Panc1 (cell line): ENCODE measurements around the gene SLC22A23. TPM values are rescaled to one million over a fixed set of nuclear protein-coding genes. Genes with fewer than 3 reads are reported as not detected.

Experiments used
- ATAC-seq: fragments of 200-7000 bp; cut with Tn5 transposase; 2 replicates; pipeline ENCODE4 v1.9.1; 2020; ENCODE audit warnings: mild to moderate bottlenecking, moderate library complexity
- BruUV-seq: library from RNA; stranded (reverse); fragments of 400-500 nt; replicated peaks from 2 replicates; lab custom pipeline; 2021; lab: Mats Ljungman, UMichigan
- CTCF ChIA-PET: fragments of 300-600 bp; sonication (Branson Sonifier 250); formaldehyde crosslinking; loops from one replicate; lab custom pipeline; 2022; ENCODE audit warnings: antibody characterized with exemption; lab: Charles Lee
- POLR2A ChIA-PET: fragments of 300-600 bp; sonication (Branson Sonifier 250); formaldehyde crosslinking; loops from one replicate; lab custom pipeline; 2022; ENCODE audit warnings: antibody characterized with exemption; lab: Charles Lee
- DNase-seq: peaks from one replicate; pipeline ENCODE4 v3.0.0-alpha.2; 2010; ENCODE audit warnings: low read depth, low spot score
- H3K27ac ChIP-seq: 2 replicates; pipeline ENCODE4 v1.5.1; 2011; ENCODE audit warnings: mild to moderate bottlenecking, low read length, inconsistent platforms
- H3K27me3 ChIP-seq: fragments of 200-500 bp; sonication (Bioruptor generic); 2 replicates; pipeline ENCODE4 v1.6.0; 2014; ENCODE audit warnings: low read length, inconsistent platforms; ENCODE audit not compliant: control insufficient read depth, insufficient read depth
- H3K36me3 ChIP-seq: fragments of 200-500 bp; sonication (Bioruptor generic); 2 replicates; pipeline ENCODE4 v1.5.1; 2014; ENCODE audit warnings: inconsistent platforms, mild to moderate bottlenecking, low read length, moderate library complexity; ENCODE audit not compliant: control insufficient read depth, insufficient read depth
- H3K4me1 ChIP-seq: 2 replicates; pipeline ENCODE4 v1.5.1; 2011; ENCODE audit warnings: inconsistent platforms, mild to moderate bottlenecking, low read length, moderate library complexity; ENCODE audit not compliant: control insufficient read depth, insufficient read depth
- H3K4me3 ChIP-seq, 2 experiments: 2 replicates each; pipeline ENCODE4 v1.5.1; 2011 to 2012; ENCODE audit warnings: low read depth in 2 of 2, low read length in 2 of 2, mild to moderate bottlenecking in 2 of 2, inconsistent platforms in 1 of 2, moderate library complexity in 1 of 2
- H3K9me3 ChIP-seq: fragments of 200-500 bp; sonication (Bioruptor generic); 2 replicates; pipeline ENCODE4 v1.5.1; 2014; ENCODE audit warnings: low read depth, mild to moderate bottlenecking, inconsistent platforms, low read length, moderate library complexity; ENCODE audit not compliant: control insufficient read depth, insufficient read depth
- POLR2AphosphoS5 ChIP-seq: IDR thresholded peaks from 2 replicates; pipeline ENCODE4 v1.6.1; 2012; ENCODE audit warnings: mild to moderate bottlenecking, low read depth, low read length, moderate library complexity
- REST ChIP-seq, 2 experiments: IDR thresholded peaks; 2 replicates each; pipeline ENCODE4 v1.6.1; 2011 to 2012; ENCODE audit warnings: low read depth in 2 of 2, control low read depth in 1 of 2, low read length in 1 of 2, mild to moderate bottlenecking in 1 of 2, moderate library complexity in 1 of 2; ENCODE audit not compliant: insufficient read depth in 1 of 2
- SIN3A ChIP-seq: IDR thresholded peaks from 2 replicates; pipeline ENCODE4 v1.6.1; 2012; ENCODE audit warnings: low read depth, mild to moderate bottlenecking, low read length, moderate library complexity, borderline replicate concordance; ENCODE audit not compliant: insufficient read depth
- TCF7L2 ChIP-seq: IDR thresholded peaks from 2 replicates; pipeline ENCODE4 v1.6.1; 2011; ENCODE audit warnings: mild to moderate bottlenecking, low read depth, low read length, inconsistent platforms
- in situ Hi-C: cut with HindIII; loops from 2 replicates; pipeline ENCODE4 v1.10.0; 2016; ENCODE audit warnings: low sequenced_read_pairs, low pct_unique_long_range_greater_than_20kb
- intact Hi-C: fragments of 100-400 bp; cut with micrococcal nuclease; formaldehyde crosslinking; loops from one replicate; pipeline ENCODE4 v1.10.0; 2022; ENCODE audit not compliant: unreplicated experiment
- total RNA-seq: library from RNA; stranded (reverse); gene quantifications from one replicate; pipeline ENCODE4 v1.2.1, GENCODE V29; 2021; ENCODE audit not compliant: unreplicated experiment
- TF ChIP-seq, protein P1 (sequence below): fragments of 450-650 bp; IDR thresholded peaks from 2 replicates; pipeline ENCODE4 v1.5.1; 2017; ENCODE audit warnings: mild to moderate bottlenecking

SLC22A23 gene
- total RNA-seq, 1 experiment from 2014 or later = 4.5 TPM

DNA sequence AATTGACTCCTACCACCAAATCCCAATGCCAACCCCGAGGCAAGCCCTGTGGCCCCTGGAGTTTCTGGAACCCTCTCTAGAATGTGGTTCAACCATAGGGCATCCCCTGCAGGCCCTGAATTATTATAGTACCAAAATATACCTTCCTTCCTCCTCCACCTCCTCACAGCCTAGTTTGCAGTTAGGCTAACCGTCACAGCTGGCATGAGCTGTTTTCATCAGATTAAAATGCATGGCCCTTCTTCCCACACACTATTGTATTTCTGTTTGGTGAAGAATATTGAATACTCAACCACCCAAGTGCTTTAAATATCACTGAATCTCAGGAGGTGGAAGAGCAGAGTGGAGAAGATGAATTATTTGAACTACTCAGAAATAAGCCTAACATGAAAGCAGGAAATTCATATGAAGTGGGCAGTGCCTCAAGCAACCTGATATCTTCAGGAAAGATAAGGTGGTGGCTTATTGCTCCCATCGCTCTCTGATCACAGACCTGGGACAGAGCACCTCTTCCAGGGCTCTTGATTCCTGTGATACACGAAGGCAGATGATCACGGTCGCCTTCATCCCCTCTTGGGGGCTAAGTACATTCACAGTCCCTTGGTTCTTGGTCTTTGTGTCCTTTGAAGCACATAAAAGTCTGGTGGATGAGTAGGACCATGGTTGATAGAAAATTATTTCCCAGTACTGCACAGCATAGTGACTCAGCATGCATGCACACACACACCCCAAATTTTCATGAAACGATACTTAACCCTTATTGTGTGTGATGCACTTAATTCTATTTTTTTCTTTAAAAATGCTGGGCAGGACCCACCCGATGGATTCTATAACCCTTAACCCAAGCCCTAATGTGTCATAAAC lies 107.2 kb downstream of the SLC22A23 start:
- intact Hi-C loops (no loop called here), in situ Hi-C loops (no loop called here)
- no TSS peak for BruUV-seq
- POLR2A ChIA-PET = interaction anchor here (1.2 kb wide), 1 partner anchor 13 kb away, joined by 4 read pairs; no protein-coding TSS in a partner anchor
- CTCF ChIA-PET = no interaction called here
- ATAC-seq (no peak), DNase-seq (no peak)
- Histone ChIP-seq H3K4me1 (no peaks in the 10 kb centered on the region), H3K27ac (no peak overlapping the region), H3K9me3 (no peaks in the 10 kb centered on the region), H3K36me3 (no peaks in the 10 kb centered on the region), H3K27me3 (no peaks in the 10 kb centered on the region), H3K4me3 (no peak overlapping the region)
- TF ChIP-seq TCF7L2 (no peak), REST (IDR thresholded peaks at IDR 0.05; ENCODE audit: insufficient read depth in 1 of 2, low read depth in 2 of 2, low read length in 1 of 2) (no peak), POLR2AphosphoS5 (no peak), SIN3A (no peak)
- TF ChIP-seq, protein P1, sequence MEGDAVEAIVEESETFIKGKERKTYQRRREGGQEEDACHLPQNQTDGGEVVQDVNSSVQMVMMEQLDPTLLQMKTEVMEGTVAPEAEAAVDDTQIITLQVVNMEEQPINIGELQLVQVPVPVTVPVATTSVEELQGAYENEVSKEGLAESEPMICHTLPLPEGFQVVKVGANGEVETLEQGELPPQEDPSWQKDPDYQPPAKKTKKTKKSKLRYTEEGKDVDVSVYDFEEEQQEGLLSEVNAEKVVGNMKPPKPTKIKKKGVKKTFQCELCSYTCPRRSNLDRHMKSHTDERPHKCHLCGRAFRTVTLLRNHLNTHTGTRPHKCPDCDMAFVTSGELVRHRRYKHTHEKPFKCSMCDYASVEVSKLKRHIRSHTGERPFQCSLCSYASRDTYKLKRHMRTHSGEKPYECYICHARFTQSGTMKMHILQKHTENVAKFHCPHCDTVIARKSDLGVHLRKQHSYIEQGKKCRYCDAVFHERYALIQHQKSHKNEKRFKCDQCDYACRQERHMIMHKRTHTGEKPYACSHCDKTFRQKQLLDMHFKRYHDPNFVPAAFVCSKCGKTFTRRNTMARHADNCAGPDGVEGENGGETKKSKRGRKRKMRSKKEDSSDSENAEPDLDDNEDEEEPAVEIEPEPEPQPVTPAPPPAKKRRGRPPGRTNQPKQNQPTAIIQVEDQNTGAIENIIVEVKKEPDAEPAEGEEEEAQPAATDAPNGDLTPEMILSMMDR = no peak

DNA sequence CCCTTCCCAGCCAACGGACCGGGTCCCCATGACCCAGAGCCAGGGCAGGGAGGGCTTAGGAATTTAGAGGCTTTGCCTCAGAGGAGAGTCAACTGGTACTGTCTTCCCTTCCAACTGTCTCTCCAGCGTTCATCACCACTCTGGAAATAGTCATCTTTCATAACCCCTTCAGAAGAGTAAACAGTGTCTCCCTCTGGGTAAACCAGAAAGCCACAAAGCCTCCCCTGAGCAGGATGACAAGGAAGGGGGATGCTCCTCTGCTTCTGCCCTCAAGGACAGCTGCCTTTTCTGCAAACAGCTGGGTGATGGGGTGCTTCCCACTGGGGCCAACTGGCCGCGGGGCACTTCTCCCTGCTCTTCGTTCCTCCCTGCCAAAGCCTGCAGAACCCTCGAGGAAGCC lies 108.0 kb downstream of the SLC22A23 start:
- H3K27ac ChIP-seq = no peak overlapping the region
- TF ChIP-seq TCF7L2 (no peak), REST (IDR thresholded peaks at IDR 0.05; ENCODE audit: insufficient read depth in 1 of 2, low read depth in 2 of 2, low read length in 1 of 2) (no peak), SIN3A (no peak), POLR2AphosphoS5 (no peak)
- TF ChIP-seq, protein P1 = no peak
- intact Hi-C loops (no loop called here), in situ Hi-C loops (no loop called here)
- no peaks in the 10 kb centered on the region for H3K4me1 ChIP-seq
- no peaks in the 10 kb centered on the region for H3K36me3 ChIP-seq
- no peaks in the 10 kb centered on the region for H3K9me3 ChIP-seq
- no peaks in the 10 kb centered on the region for H3K27me3 ChIP-seq
- ATAC-seq (no peak), DNase-seq (no peak)
- no TSS peak for BruUV-seq
- CTCF ChIA-PET = no interaction called here
- no peak overlapping the region for H3K4me3 ChIP-seq
- POLR2A ChIA-PET = interaction anchor here (1.2 kb wide), 1 partner anchor 12 kb away, joined by 4 read pairs; no protein-coding TSS in a partner anchor
